H9 (cell line): ENCODE measurements around the gene IL1RAPL2. TPM values are rescaled to one million over a fixed set of nuclear protein-coding genes. Genes with fewer than 3 reads are reported as not detected.

Source experiments
- DNase-seq: peaks from one replicate; pipeline ENCODE4 v3.0.0-alpha.2; 2017
- H2AFZ ChIP-seq: one replicate; pipeline ENCODE4 v1.6.1; 2013; ENCODE audit warnings: mild to moderate bottlenecking, low read length, control low read depth, moderate library complexity
- H2AK5ac ChIP-seq: 2 replicates; pipeline ENCODE4 v1.6.1; 2013; ENCODE audit warnings: low read length, control low read depth, mixed read lengths; ENCODE audit not compliant: insufficient read length
- H2BK120ac ChIP-seq: one replicate; pipeline ENCODE4 v1.6.1; 2013; ENCODE audit warnings: low read depth, mild to moderate bottlenecking, low read length, control low read depth, inconsistent platforms; ENCODE audit not compliant: poor library complexity, severe bottlenecking
- H2BK12ac ChIP-seq: 2 replicates; pipeline ENCODE4 v1.6.1; 2013; ENCODE audit warnings: low read length, control low read depth, mixed read lengths, low read depth; ENCODE audit not compliant: insufficient read length
- H2BK15ac ChIP-seq: 2 replicates; pipeline ENCODE4 v1.6.1; 2013; ENCODE audit warnings: low read depth, low read length, control low read depth
- H2BK20ac ChIP-seq: one replicate; pipeline ENCODE4 v1.6.1; 2013; ENCODE audit warnings: low read depth, mild to moderate bottlenecking, low read length, control low read depth, inconsistent platforms; ENCODE audit not compliant: poor library complexity, severe bottlenecking
- H2BK5ac ChIP-seq: 2 replicates; pipeline ENCODE4 v1.6.1; 2013; ENCODE audit warnings: low read length, control low read depth, mixed read lengths; ENCODE audit not compliant: insufficient read length
- H3K14ac ChIP-seq: 2 replicates; pipeline ENCODE4 v1.6.1; 2013; ENCODE audit warnings: low read length, control low read depth; ENCODE audit not compliant: insufficient read depth
- H3K18ac ChIP-seq: 2 replicates; pipeline ENCODE4 v1.6.1; 2013; ENCODE audit warnings: low read depth, mild to moderate bottlenecking, mixed read lengths, low read length, control low read depth; ENCODE audit not compliant: insufficient read length
- H3K23ac ChIP-seq: 2 replicates; pipeline ENCODE4 v1.6.1; 2013; ENCODE audit warnings: low read length, control low read depth, mixed read lengths, low read depth; ENCODE audit not compliant: insufficient read length
- H3K23me2 ChIP-seq: 2 replicates; pipeline ENCODE4 v1.6.1; 2013; ENCODE audit warnings: low read depth, mild to moderate bottlenecking, mixed read lengths, low read length, control low read depth; ENCODE audit not compliant: insufficient read length, poor library complexity, severe bottlenecking
- H3K27ac ChIP-seq: 2 replicates; pipeline ENCODE4 v1.5.1; 2013; ENCODE audit warnings: low read length, control low read depth, mixed read lengths, low read depth; ENCODE audit not compliant: insufficient read length
- H3K27me3 ChIP-seq: 2 replicates; pipeline ENCODE4 v1.6.1; 2013; ENCODE audit warnings: low read length, control low read depth, inconsistent platforms; ENCODE audit not compliant: insufficient read depth
- H3K4ac ChIP-seq: 2 replicates; pipeline ENCODE4 v1.6.1; 2013; ENCODE audit warnings: low read depth, mild to moderate bottlenecking, control low read depth, inconsistent platforms, low read length, moderate library complexity
- H3K4me1 ChIP-seq: 2 replicates; pipeline ENCODE4 v1.6.1; 2013; ENCODE audit warnings: low read length, control low read depth, inconsistent platforms; ENCODE audit not compliant: insufficient read depth
- H3K4me2 ChIP-seq: 2 replicates; pipeline ENCODE4 v1.6.1; 2013; ENCODE audit warnings: low read length, control low read depth, mixed read lengths; ENCODE audit not compliant: insufficient read length, insufficient read depth
- H3K56ac ChIP-seq: 2 replicates; pipeline ENCODE4 v1.6.1; 2013; ENCODE audit warnings: low read depth, mild to moderate bottlenecking, mixed read lengths, low read length, control low read depth; ENCODE audit not compliant: insufficient read length
- H3K79me1 ChIP-seq: 2 replicates; pipeline ENCODE4 v1.6.1; 2013; ENCODE audit warnings: low read depth, mild to moderate bottlenecking, moderate library complexity, low read length, control low read depth, inconsistent platforms; ENCODE audit not compliant: insufficient read depth, poor library complexity, severe bottlenecking
- H3K79me2 ChIP-seq: 2 replicates; pipeline ENCODE4 v1.6.1; 2013; ENCODE audit warnings: low read length, control low read depth, inconsistent platforms; ENCODE audit not compliant: insufficient read depth
- H3K9ac ChIP-seq: 2 replicates; pipeline ENCODE4 v1.6.1; 2013; ENCODE audit warnings: low read length, control low read depth, mixed read lengths; ENCODE audit not compliant: insufficient read length; ENCODE audit errors: extremely low read depth
- H3K9me3 ChIP-seq: one replicate; pipeline ENCODE4 v1.6.1; 2013; ENCODE audit warnings: low read depth, low read length, inconsistent platforms; ENCODE audit not compliant: control insufficient read depth
- H3T11ph ChIP-seq: one replicate; pipeline ENCODE4 v1.6.1; 2013; ENCODE audit warnings: mild to moderate bottlenecking, low read length, control low read depth, inconsistent platforms
- H4K20me1 ChIP-seq: one replicate; pipeline ENCODE4 v1.6.1; 2013; ENCODE audit not compliant: control insufficient read depth, insufficient read length, insufficient read depth
- H4K5ac ChIP-seq: 2 replicates; pipeline ENCODE4 v1.6.1; 2013; ENCODE audit warnings: low read depth, mild to moderate bottlenecking, mixed read lengths, low read length, control low read depth; ENCODE audit not compliant: insufficient read length
- H4K8ac ChIP-seq: replicated peaks from 2 replicates; pipeline ENCODE4 v1.6.1; 2013; ENCODE audit warnings: low read length, control low read depth, mixed read lengths, low read depth; ENCODE audit not compliant: insufficient read length
- H4K91ac ChIP-seq: 2 replicates; pipeline ENCODE4 v1.6.1; 2013; ENCODE audit warnings: low read depth, mild to moderate bottlenecking, moderate library complexity, mixed read lengths, low read length, control low read depth; ENCODE audit not compliant: insufficient read length
- H3K27ac Mint-ChIP-seq, 3 experiments: 2 replicates in 2 of 3; 3 replicates in 1 of 3; pipeline ENCODE4 v1.8.0; 2020 to 2021; ENCODE audit warnings: mixed read lengths in 3 of 3, mild to moderate bottlenecking in 1 of 3, moderate library complexity in 1 of 3
- H3K27me3 Mint-ChIP-seq: 2 replicates; pipeline ENCODE4 v1.8.0; 2021; ENCODE audit warnings: low read depth, mild to moderate bottlenecking, moderate library complexity, mixed read lengths
- H3K36me3 Mint-ChIP-seq, 3 experiments: 2 replicates in 2 of 3; 3 replicates in 1 of 3; pipeline ENCODE4 v1.8.0; 2020 to 2021; ENCODE audit warnings: low read depth in 3 of 3, mixed read lengths in 3 of 3; ENCODE audit not compliant: insufficient read depth in 1 of 3
- H3K4me1 Mint-ChIP-seq, 2 experiments: 2 replicates each; pipeline ENCODE4 v1.8.0; 2020; ENCODE audit warnings: mixed read lengths in 2 of 2
- H3K4me3 Mint-ChIP-seq, 2 experiments: 2 replicates in 1 of 2; 3 replicates in 1 of 2; pipeline ENCODE4 v1.8.0; 2020 to 2021; ENCODE audit warnings: mild to moderate bottlenecking in 2 of 2, mixed read lengths in 2 of 2, moderate library complexity in 1 of 2
- H3K9me3 Mint-ChIP-seq, 2 experiments: 2 replicates in 1 of 2; 3 replicates in 1 of 2; pipeline ENCODE4 v1.8.0; 2020; ENCODE audit warnings: mild to moderate bottlenecking in 2 of 2, mixed read lengths in 2 of 2, moderate library complexity in 1 of 2
- WGBS: extraction: QIAGEN DNeasy Blood & Tissue Kit; methylation state at CpG from one replicate; pipeline ENCODE4 v1.1.7; 2013; ENCODE audit warnings: missing lambda C conversion rate, low lambda C conversion rate, mixed read lengths; ENCODE audit not compliant: insufficient read length; ENCODE audit errors: extremely low coverage; 5-methylcytosine and 5-hydroxymethylcytosine counted together
- total RNA-seq: library from RNA; stranded (reverse); gene quantifications from 2 replicates; pipeline ENCODE4 v1.2.1, GENCODE V29; 2021
- TF ChIP-seq, protein P1 (sequence below): fragments of 200-600 bp; sonication (generic); conservative IDR thresholded peaks from 3 replicates; pipeline ENCODE4 v1.8.0; 2021; ENCODE audit warnings: antibody characterized with exemption, mild to moderate bottlenecking

The IL1RAPL2 gene
- total RNA-seq, 1 experiment from 2014 or later, result not detected

GRCh38 chrX:105266456-105266855, 700.5 kb downstream of the IL1RAPL2 start:
- Mint-ChIP-seq H3K4me1 (no peaks in the 10 kb centered on the region; a peak in 1 of 4 replicates), H3K27me3 (no peaks in the 10 kb centered on the region), H3K4me3 (no peak overlapping the region), H3K36me3 (no peaks in the 10 kb centered on the region; a peak in 2 of 7 replicates), H3K9me3 (peaks cover 0 to 29% of the 10 kb centered on the region in 2 experiments; a peak in 2 of 5 replicates), H3K27ac (no peak overlapping the region)
- no peak overlapping the region for H3K4me2 ChIP-seq
- no peak overlapping the region for H3K56ac ChIP-seq
- no peak overlapping the region for H3K9ac ChIP-seq
- no peak overlapping the region for H4K8ac ChIP-seq
- no peak overlapping the region for H3K23ac ChIP-seq
- no peak overlapping the region for H3K4ac ChIP-seq
- H2BK20ac ChIP-seq, result no peak overlapping the region
- H3K4me1 ChIP-seq, result no peaks in the 10 kb centered on the region
- H2AK5ac ChIP-seq, result no peak overlapping the region
- H3K23me2 ChIP-seq, result no peaks in the 10 kb centered on the region
- no peaks in the 10 kb centered on the region for H3K79me2 ChIP-seq
- TF ChIP-seq, protein P1, sequence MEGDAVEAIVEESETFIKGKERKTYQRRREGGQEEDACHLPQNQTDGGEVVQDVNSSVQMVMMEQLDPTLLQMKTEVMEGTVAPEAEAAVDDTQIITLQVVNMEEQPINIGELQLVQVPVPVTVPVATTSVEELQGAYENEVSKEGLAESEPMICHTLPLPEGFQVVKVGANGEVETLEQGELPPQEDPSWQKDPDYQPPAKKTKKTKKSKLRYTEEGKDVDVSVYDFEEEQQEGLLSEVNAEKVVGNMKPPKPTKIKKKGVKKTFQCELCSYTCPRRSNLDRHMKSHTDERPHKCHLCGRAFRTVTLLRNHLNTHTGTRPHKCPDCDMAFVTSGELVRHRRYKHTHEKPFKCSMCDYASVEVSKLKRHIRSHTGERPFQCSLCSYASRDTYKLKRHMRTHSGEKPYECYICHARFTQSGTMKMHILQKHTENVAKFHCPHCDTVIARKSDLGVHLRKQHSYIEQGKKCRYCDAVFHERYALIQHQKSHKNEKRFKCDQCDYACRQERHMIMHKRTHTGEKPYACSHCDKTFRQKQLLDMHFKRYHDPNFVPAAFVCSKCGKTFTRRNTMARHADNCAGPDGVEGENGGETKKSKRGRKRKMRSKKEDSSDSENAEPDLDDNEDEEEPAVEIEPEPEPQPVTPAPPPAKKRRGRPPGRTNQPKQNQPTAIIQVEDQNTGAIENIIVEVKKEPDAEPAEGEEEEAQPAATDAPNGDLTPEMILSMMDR, result no peak
- no CpG with 5 or more reads among the region's 1 CpG for WGBS
- H4K91ac ChIP-seq, result no peak overlapping the region
- H3K27me3 ChIP-seq, result no peaks in the 10 kb centered on the region
- no peaks in the 10 kb centered on the region for H4K20me1 ChIP-seq
- H2BK12ac ChIP-seq, result no peak overlapping the region
- no peak overlapping the region for H4K5ac ChIP-seq
- H2AFZ ChIP-seq, result no peak overlapping the region
- H3T11ph ChIP-seq, result no peak overlapping the region
- DNase-seq, result no peak
- no peak overlapping the region for H2BK120ac ChIP-seq
- H3K9me3 ChIP-seq, result no peaks in the 10 kb centered on the region
- H3K18ac ChIP-seq, result no peak overlapping the region
- H3K79me1 ChIP-seq, result no peaks in the 10 kb centered on the region
- H3K14ac ChIP-seq, result no peak overlapping the region
- no peak overlapping the region for H2BK5ac ChIP-seq
- H2BK15ac ChIP-seq, result no peak overlapping the region
- no peak overlapping the region for H3K27ac ChIP-seq
